ENCODE results near the gene KITLG.
"Not testable (repeated sequence)": the region's sequence is repeated elsewhere in the genome, so short reads cannot be mapped to it uniquely, and the experiment has no call there.

KITLG gene

GRCh38 chr12:88544991-88545980, 35.0 kb downstream of the KITLG start:
- DNase-seq (ENCODE audit: low read depth in 2 of 3, low spot score in 2 of 3): no peak

- no peak for DNase-seq (ENCODE audit: low read depth in 2 of 3, low spot score in 2 of 3)
These were observed 40.4 kb downstream of the KITLG start for GRCh38 chr12:88539893-88540292.

GRCh38 chr12:88538697-88539096, 41.6 kb downstream of the KITLG start:
- no peak for DNase-seq (ENCODE audit: low read depth in 2 of 3, low spot score in 2 of 3)

- DNase-seq (ENCODE audit: low read depth in 2 of 3, low spot score in 2 of 3): no peak
These were observed 42.0 kb downstream of the KITLG start for GRCh38 chr12:88538250-88538649.

- no peak for DNase-seq (ENCODE audit: low read depth in 2 of 3, low spot score in 2 of 3)
These were observed 49.4 kb downstream of the KITLG start for GRCh38 chr12:88530868-88531267.

- DNase-seq (ENCODE audit: low read depth in 2 of 3, low spot score in 2 of 3): no peak
These were observed 50.5 kb downstream of the KITLG start for GRCh38 chr12:88529531-88530488.

- no peak for DNase-seq (ENCODE audit: low read depth in 2 of 3, low spot score in 2 of 3)
These were observed 57.3 kb downstream of the KITLG start for GRCh38 chr12:88522961-88523360.

- no peak for DNase-seq (ENCODE audit: low read depth in 2 of 3, low spot score in 2 of 3)
These were observed 59.8 kb downstream of the KITLG start for GRCh38 chr12:88520436-88520820.

- no peak for DNase-seq (ENCODE audit: low read depth in 2 of 3, low spot score in 2 of 3)
These were observed 60.4 kb downstream of the KITLG start for GRCh38 chr12:88519802-88520435.

- no peak for DNase-seq (ENCODE audit: low read depth in 2 of 3, low spot score in 2 of 3)
These were observed 61.3 kb downstream of the KITLG start for GRCh38 chr12:88518863-88519403.

GRCh38 chr12:88516811-88517210, 63.5 kb downstream of the KITLG start:
- DNase-seq (ENCODE audit: low read depth in 2 of 3, low spot score in 2 of 3): no peak

GRCh38 chr12:88510843-88511242, 69.4 kb downstream of the KITLG start:
- DNase-seq (ENCODE audit: low read depth in 2 of 3, low spot score in 2 of 3): no peak

GRCh38 chr12:88509851-88510250, 70.4 kb downstream of the KITLG start:
- no peak for DNase-seq (ENCODE audit: low read depth in 2 of 3, low spot score in 2 of 3)

- no peak for DNase-seq (ENCODE audit: low read depth in 2 of 3, low spot score in 2 of 3)
These were observed 70.9 kb downstream of the KITLG start for GRCh38 chr12:88509347-88509746.

GRCh38 chr12:88507851-88508250, 72.4 kb downstream of the KITLG start:
- not testable (repeated sequence) for DNase-seq (ENCODE audit: low read depth in 2 of 3, low spot score in 2 of 3)

- DNase-seq (ENCODE audit: low read depth in 2 of 3, low spot score in 2 of 3): no peak
These were observed 73.0 kb downstream of the KITLG start for GRCh38 chr12:88507270-88507669.

- DNase-seq (ENCODE audit: low read depth in 2 of 3, low spot score in 2 of 3): no peak
These were observed 74.6 kb downstream of the KITLG start for GRCh38 chr12:88505696-88506095.

GRCh38 chr12:88503281-88503703, 77.0 kb downstream of the KITLG start:
- DNase-seq (ENCODE audit: low read depth in 2 of 3, low spot score in 2 of 3): no peak

- no peak for DNase-seq (ENCODE audit: low read depth in 2 of 3, low spot score in 2 of 3)
These were observed 78.0 kb downstream of the KITLG start for GRCh38 chr12:88501972-88502938.

GRCh38 chr12:88496891-88497371, 83.3 kb downstream of the KITLG start:
- DNase-seq (ENCODE audit: low read depth in 2 of 3, low spot score in 2 of 3): no peak
